ENCODE results near the gene ARID3A.

ARID3A gene

DNA sequence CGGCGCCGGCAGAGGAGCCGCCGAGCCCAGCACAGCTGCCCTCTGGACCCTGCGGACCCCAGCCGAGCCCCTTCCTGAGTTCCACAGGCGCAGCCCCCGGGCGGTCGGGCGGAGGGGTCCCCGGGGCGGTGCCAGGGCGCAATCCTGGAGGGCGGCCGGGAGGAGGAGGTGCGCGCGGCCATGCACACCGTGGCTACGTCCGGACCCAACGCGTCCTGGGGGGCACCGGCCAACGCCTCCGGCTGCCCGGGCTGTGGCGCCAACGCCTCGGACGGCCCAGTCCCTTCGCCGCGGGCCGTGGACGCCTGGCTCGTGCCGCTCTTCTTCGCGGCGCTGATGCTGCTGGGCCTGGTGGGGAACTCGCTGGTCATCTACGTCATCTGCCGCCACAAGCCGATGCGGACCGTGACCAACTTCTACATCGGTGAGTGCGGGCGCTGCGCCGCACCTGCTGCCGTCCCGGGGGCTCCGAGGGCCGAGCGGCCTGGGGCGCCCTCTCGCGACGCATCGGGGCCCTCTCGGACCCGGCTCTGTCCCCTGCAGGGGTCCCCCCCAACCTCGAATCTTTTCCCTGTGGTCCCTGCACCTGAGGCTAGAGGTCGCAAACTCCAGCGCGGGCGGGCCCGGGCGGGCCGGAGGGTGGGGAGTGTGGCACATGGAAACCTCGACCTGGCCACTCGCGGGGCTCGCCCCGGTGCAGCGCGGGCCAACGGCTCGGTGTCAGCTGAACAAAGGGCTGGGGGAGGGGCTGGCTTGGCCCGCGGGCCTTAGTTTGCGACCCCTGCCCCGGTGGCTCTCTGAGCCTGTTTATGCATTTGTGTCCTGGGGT is 8.3 kb upstream of the ARID3A start, which contains the start of gene KISS1R:
TSS of gene KISS1R (plus strand) at position 11 of the 829 bp plus-strand sequence. CDS start at position 181, 170 bp downstream.
- TF ChIP-seq, protein P1, sequence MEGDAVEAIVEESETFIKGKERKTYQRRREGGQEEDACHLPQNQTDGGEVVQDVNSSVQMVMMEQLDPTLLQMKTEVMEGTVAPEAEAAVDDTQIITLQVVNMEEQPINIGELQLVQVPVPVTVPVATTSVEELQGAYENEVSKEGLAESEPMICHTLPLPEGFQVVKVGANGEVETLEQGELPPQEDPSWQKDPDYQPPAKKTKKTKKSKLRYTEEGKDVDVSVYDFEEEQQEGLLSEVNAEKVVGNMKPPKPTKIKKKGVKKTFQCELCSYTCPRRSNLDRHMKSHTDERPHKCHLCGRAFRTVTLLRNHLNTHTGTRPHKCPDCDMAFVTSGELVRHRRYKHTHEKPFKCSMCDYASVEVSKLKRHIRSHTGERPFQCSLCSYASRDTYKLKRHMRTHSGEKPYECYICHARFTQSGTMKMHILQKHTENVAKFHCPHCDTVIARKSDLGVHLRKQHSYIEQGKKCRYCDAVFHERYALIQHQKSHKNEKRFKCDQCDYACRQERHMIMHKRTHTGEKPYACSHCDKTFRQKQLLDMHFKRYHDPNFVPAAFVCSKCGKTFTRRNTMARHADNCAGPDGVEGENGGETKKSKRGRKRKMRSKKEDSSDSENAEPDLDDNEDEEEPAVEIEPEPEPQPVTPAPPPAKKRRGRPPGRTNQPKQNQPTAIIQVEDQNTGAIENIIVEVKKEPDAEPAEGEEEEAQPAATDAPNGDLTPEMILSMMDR (IDR thresholded peaks at IDR 0.05), result no peak
- Histone ChIP-seq H3K4me3 (peak within 1 kb of the TSS; percentile 67), H3K27ac (no peak within 1 kb of the TSS)
- DNase-seq (ENCODE audit: low spot score), result no peak

- peak overlapping the region; percentile 67 for H3K4me3 ChIP-seq
- TF ChIP-seq, protein P1 (IDR thresholded peaks at IDR 0.05), result no peak
- DNase-seq (ENCODE audit: low spot score), result no peak
- no peak overlapping the region for H3K27ac ChIP-seq
These were observed 7.7 kb upstream of the ARID3A start for GRCh38 chr19:918152-918437.

- TF ChIP-seq, protein P1 (IDR thresholded peaks at IDR 0.05), result no peak
- Histone ChIP-seq H3K4me3 (peak overlapping the region; percentile 67), H3K27ac (no peak overlapping the region)
- no peak for DNase-seq (ENCODE audit: low spot score)
These were observed 7.2 kb upstream of the ARID3A start for GRCh38 chr19:918481-919198.

DNA sequence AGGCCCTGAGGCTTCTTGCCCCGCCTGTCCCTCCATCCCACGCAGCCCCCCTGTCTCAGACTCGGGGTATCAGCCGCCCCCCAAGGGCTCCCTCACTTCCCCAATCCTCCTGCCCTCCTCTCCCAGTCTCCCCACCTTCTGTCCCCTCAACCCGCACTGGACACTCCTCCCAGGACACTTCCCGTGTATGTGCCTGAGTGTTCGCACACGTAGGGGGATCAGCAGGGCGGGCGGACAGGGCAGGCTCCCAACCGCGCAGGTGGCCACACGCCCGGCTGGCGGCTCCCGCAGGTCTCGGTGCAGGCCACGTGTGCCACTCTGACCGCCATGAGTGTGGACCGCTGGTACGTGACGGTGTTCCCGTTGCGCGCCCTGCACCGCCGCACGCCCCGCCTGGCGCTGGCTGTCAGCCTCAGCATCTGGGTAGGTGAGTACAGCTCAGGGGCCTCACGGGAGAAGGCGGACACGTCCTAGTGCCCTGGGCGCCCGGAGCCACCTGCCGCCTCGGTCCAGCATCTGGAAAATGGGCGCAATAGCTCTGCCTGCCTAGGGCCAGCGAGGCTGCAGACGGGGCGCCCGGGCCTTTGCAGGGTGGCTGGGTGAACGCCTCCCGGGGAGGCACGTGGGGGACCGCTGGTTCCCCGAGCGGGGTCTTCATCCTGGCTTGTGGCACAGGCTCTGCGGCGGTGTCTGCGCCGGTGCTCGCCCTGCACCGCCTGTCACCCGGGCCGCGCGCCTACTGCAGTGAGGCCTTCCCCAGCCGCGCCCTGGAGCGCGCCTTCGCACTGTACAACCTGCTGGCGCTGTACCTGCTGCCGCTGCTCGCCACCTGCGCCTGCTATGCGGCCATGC is 6.4 kb upstream of the ARID3A start:
- DNase-seq (ENCODE audit: low spot score), result no peak
- TF ChIP-seq, protein P1 (IDR thresholded peaks at IDR 0.05), result no peak
- peak overlapping the region; percentile 59 for H3K4me3 ChIP-seq

GRCh38 chr19:920051-920864 is 5.6 kb upstream of the ARID3A start:
- DNase-seq (ENCODE audit: low spot score), result no peak
- Histone ChIP-seq H3K4me3 (peak overlapping the region; percentile 59), H3K27ac (no peak overlapping the region)
- TF ChIP-seq, protein P1 (IDR thresholded peaks at IDR 0.05), result no peak

More for the DNA sequence above, 6.4 kb upstream of the ARID3A start:
- no peak overlapping the region for H3K27ac ChIP-seq

- no peak for DNase-seq (ENCODE audit: low spot score)
- TF ChIP-seq, protein P1 (IDR thresholded peaks at IDR 0.05), result no peak
- Histone ChIP-seq H3K27ac (peak overlapping the region in 1 of 2 donors; percentile 57), H3K4me3 (peak overlapping the region; percentile 78)
These were observed 1.2 kb upstream of the ARID3A start for GRCh38 chr19:924553-925086.

Data from coronary artery (tissue), 2 donors.